ENCODE measurements around the gene TMEM170A. TPM values are rescaled to one million over a fixed set of nuclear protein-coding genes. Genes with fewer than 3 reads are reported as not detected.

The TMEM170A gene
- total and polyA plus RNA-seq, 10 of the 15 experiments (the other 5 are each of a cell fraction or from before 2014, with no cell fraction given): 7.3 to 28.2 (median 20.9) TPM

GRCh38 chr16:75460446-75460845 lies 4.0 kb downstream of the TMEM170A start (continued):
- TF ChIP-seq USF2 (IDR thresholded peaks at IDR 0.05; ENCODE audit: borderline replicate concordance, low read depth, low read length) (no peak), BRCA1 (IDR thresholded peaks at IDR 0.05; ENCODE audit: low read depth, low read length) (no peak), SUZ12 (IDR thresholded peaks at IDR 0.05; ENCODE audit: unreplicated experiment) (no peak), ZNF274 (IDR thresholded peaks at IDR 0.05; ENCODE audit: insufficient read depth, insufficient read length) (no peak), ASH2L (IDR thresholded peaks at IDR 0.05; ENCODE audit: borderline replicate concordance, low read depth) (no peak), HSF1 (IDR thresholded peaks at IDR 0.05; ENCODE audit: low read depth, low read length) (no peak)

- H3K4me2 ChIP-seq (ENCODE audit: control insufficient read depth, insufficient read depth): no peak overlapping the region
- ATAC-seq (no peak), FAIRE-seq (no peak), DNase-seq (ENCODE audit: low read depth, low spot score) (no peak)
- H3K9me3 ChIP-seq (replicated peaks; ENCODE audit: control insufficient read depth, insufficient read depth, low read length): no peaks in the 10 kb centered on the region
- in situ Hi-C loops (cut with MboI): loop anchor here (5.0 to 25.0 kb wide), 3 partner anchors 48 to 1728 kb away; partner anchors contain the start of genes ADAT1, MON1B and SYCE1L
- TF ChIP-seq HDAC2 (IDR thresholded peaks at IDR 0.05) (no peak), SPI1 (IDR thresholded peaks at IDR 0.05; ENCODE audit: borderline replicate concordance, insufficient read depth, low read depth, low read length) (no peak), CREM (IDR thresholded peaks at IDR 0.05; ENCODE audit: low read depth) (no peak), EP300 (IDR thresholded peaks at IDR 0.05; ENCODE audit: borderline replicate concordance in 1 of 2, control insufficient read depth in 1 of 2, low read depth in 2 of 2, low read length in 2 of 2) (no peak), CHD4 (IDR thresholded peaks at IDR 0.05) (no peak)
- no peak overlapping the region for H3K27ac ChIP-seq (ENCODE audit: control insufficient read depth, insufficient read depth)
- peaks cover 60% of the 10 kb centered on the region for H3K79me2 ChIP-seq (ENCODE audit: control insufficient read depth, insufficient read depth, low read length)
- H3K4me3 ChIP-seq: no peak overlapping the region
- 91% methylated on average over 4 of the region's 4 CpGs for WGBS (ENCODE audit: insufficient coverage, insufficient replicate concordance, low lambda C conversion rate, missing lambda C conversion rate)
- CTCF ChIA-PET: no interaction called here
- H4K20me1 ChIP-seq (ENCODE audit: control insufficient read depth, insufficient read depth): no peaks in the 10 kb centered on the region
- SMC1A ChIA-PET (ENCODE audit: uncharacterized antibody, unreplicated experiment): interaction anchor here (0.8 to 0.9 kb wide), 2 partner anchors 26 to 32 kb away, joined by 3 to 5 read pairs; partner anchors contain the start of gene CFDP1
- POLR2A ChIA-PET: no interaction called here
- no peaks in the 10 kb centered on the region for H3K27me3 ChIP-seq (replicated peaks in 1 of 2; ENCODE audit: control insufficient read depth in 2 of 2, insufficient read depth in 2 of 2, low read length in 1 of 2)
- H3K36me3 ChIP-seq (ENCODE audit: control insufficient read depth in 2 of 2, insufficient read depth in 2 of 2, low read length in 1 of 2): peaks cover 0 to 2% of the 10 kb centered on the region in 2 experiments; a peak in 2 of 4 replicates
- no TSS peak for BruUV-seq (replicated peaks)
- no peak overlapping the region for H3K9ac ChIP-seq (ENCODE audit: control insufficient read depth, insufficient read depth, low read length)
- peaks cover 6% of the 10 kb centered on the region for H3K4me1 ChIP-seq (ENCODE audit: control insufficient read depth, insufficient read depth, low read length)
- intact Hi-C loops (cut with micrococcal nuclease; ENCODE audit: unreplicated experiment): loop anchor here (5.0 kb wide), 2 partner anchors 37 to 93 kb away; no protein-coding TSS in a partner anchor
- no peak overlapping the region for H2AFZ ChIP-seq (ENCODE audit: control insufficient read depth, low read depth, low read length)
- RAD21 ChIA-PET (ENCODE audit: unreplicated experiment): no interaction called here
Observed at GRCh38 chr16:75459691-75460090, 4.8 kb downstream of the TMEM170A start.
